Fibroblast of lung (primary cell): ENCODE measurements around the gene MCRIP2.

ENCODE experiments used
- CTCF ChIP-seq, 2 donors: IDR thresholded peaks in 1 of 2; conservative IDR thresholded peaks in 1 of 2; 1 replicate in 1 of 2; 2 replicates in 1 of 2; pipeline ENCODE4 v1.5.1; 2011 to 2012; ENCODE audit warnings: low read length in 2 of 2, control low read depth in 1 of 2, inconsistent platforms in 1 of 2, low read depth in 1 of 2, mild to moderate bottlenecking in 1 of 2
- EZH2 ChIP-seq: IDR thresholded peaks from 2 replicates; pipeline ENCODE4 v1.5.1; 2012; ENCODE audit warnings: low read length, control low read depth, mild to moderate bottlenecking; ENCODE audit errors: missing control alignments

DNA sequence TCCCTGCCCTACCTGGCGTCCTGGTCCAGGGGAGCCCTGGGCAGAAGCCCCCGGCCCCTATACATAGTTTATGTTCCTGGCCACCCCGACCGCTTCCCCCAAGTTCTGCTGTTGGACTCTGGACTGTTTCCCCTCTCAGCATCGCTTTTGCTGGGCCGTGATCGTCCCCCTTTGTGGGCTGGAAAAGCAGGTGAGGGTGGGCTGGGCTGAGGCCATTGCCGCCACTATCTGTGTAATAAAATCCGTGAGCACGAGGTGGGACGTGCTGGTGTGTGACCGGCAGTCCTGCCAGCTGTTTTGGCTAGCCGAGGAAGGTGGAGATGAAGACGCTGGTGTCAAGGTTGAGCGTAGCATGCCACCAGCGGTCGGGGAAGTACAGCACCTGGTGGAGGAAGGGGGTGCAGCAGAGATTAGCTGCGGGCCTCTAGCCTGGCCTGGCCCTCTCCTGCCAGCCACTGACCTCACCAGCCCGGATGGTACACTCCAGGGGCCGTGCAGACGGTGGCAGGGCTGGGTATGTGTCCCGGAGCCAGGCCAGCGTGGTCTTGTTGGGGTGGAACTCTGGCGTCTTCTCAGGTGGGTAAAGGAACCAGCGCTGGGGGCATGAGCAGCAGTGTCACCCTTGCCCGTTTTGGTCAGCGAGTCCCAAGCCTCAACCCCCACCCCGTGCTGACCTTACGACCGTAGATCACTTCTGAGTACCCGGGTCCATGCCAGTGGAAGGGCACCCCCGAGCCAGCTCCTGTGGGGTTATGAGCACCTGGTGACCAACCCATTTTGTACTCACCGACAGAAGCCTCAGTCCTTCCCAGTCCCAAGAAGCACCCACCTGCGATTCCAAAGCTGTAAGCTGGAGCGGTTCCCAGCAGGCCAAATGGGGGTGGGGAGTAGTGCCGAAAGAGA, 41.1 kb downstream of the MCRIP2 start:
- TF ChIP-seq CTCF (conservative IDR thresholded peaks at IDR 0.05 in 1 of 2, IDR thresholded peaks at IDR 0.05 in 1 of 2; ENCODE audit: low read depth in 1 of 2, low read length in 2 of 2), result no peak
- TF ChIP-seq EZH2, result no peak
